ENCODE measurements around the gene TOPBP1. TPM values are rescaled to one million over a fixed set of nuclear protein-coding genes. Genes with fewer than 3 reads are reported as not detected.

The TOPBP1 gene
- total and polyA plus RNA-seq, 8 donors: 5.5 to 78.1 (median 43.0) TPM

DNA sequence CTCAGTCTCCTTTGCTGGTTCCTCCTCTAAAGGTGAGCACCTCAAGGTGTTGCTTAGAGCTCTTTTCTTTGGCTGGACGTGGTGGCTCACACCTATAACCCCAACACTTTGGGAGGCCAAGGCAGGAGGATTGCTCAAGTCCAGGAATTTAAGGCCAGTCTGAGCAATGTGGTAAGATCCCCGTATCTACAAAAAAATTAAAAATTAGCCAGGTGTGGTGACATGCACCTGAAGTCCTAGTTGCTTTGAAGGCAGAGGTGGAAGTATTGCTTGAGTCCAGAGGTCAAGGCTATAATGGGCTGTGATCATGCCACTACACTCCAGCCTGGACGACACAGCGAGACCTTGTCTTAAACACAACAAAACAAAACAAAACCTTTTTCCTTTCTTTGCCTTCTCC lies 28.3 kb downstream of the TOPBP1 start:
- Histone ChIP-seq H3K36me3 (peaks cover 26 to 90% (median 87%) of the 10 kb centered on the region in 4 donors), H3K4me3 (no peak overlapping the region), H3K4me1 (no peaks in the 10 kb centered on the region), H3K27me3 (no peaks in the 10 kb centered on the region), H3K9me3 (no peaks in the 10 kb centered on the region), H3K27ac (no peak overlapping the region)
- intact Hi-C loops (cut with DNase I; ENCODE audit: low total_unique reads): no loop called here
- WGBS, 5 donors: 94 to 99% (median 96%) methylated on average over 4 of the region's 4 CpGs
- no peak for DNase-seq
- TF ChIP-seq EP300 (IDR thresholded peaks at IDR 0.05): no peak
- TF ChIP-seq POLR2A (IDR thresholded peaks at IDR 0.05): no peak
- TF ChIP-seq POLR2AphosphoS5 (IDR thresholded peaks at IDR 0.05): no peak
- TF ChIP-seq, protein P1, sequence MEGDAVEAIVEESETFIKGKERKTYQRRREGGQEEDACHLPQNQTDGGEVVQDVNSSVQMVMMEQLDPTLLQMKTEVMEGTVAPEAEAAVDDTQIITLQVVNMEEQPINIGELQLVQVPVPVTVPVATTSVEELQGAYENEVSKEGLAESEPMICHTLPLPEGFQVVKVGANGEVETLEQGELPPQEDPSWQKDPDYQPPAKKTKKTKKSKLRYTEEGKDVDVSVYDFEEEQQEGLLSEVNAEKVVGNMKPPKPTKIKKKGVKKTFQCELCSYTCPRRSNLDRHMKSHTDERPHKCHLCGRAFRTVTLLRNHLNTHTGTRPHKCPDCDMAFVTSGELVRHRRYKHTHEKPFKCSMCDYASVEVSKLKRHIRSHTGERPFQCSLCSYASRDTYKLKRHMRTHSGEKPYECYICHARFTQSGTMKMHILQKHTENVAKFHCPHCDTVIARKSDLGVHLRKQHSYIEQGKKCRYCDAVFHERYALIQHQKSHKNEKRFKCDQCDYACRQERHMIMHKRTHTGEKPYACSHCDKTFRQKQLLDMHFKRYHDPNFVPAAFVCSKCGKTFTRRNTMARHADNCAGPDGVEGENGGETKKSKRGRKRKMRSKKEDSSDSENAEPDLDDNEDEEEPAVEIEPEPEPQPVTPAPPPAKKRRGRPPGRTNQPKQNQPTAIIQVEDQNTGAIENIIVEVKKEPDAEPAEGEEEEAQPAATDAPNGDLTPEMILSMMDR (IDR thresholded peaks at IDR 0.05): no peak

DNA sequence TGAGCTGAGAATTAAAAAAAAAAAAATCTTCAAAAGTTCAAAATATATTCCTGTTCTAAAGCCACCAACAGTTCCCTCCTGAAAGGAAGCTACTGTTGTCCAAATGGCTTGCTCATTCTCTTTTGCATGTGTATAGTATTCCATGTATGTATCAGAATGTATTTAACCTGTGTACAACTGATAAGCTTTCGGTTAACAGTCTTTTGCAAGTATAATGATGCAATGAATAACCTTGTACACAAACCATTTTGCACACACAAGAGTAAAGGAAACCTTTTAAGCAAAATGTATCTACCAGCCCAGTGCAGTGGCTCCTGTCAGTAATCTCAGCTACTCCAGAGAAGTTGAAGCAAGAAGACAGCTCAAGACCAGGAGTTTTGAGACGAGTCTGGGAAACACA lies 32.6 kb downstream of the TOPBP1 start:
- Histone ChIP-seq H3K9me3 (no peaks in the 10 kb centered on the region), H3K36me3 (peaks cover 27 to 92% (median 90%) of the 10 kb centered on the region in 4 donors), H3K27ac (no peak overlapping the region), H3K4me3 (no peak overlapping the region), H3K27me3 (no peaks in the 10 kb centered on the region), H3K4me1 (no peaks in the 10 kb centered on the region)
- 55 to 84% (median 72%) methylated on average over 2 of the region's 2 CpGs for WGBS, 5 donors
- no peak for DNase-seq
- intact Hi-C loops (cut with DNase I; ENCODE audit: low total_unique reads): no loop called here
- TF ChIP-seq POLR2A (IDR thresholded peaks at IDR 0.05) (no peak), POLR2AphosphoS5 (IDR thresholded peaks at IDR 0.05) (no peak), EP300 (IDR thresholded peaks at IDR 0.05) (no peak)
- TF ChIP-seq, protein P1 (IDR thresholded peaks at IDR 0.05): no peak

DNA sequence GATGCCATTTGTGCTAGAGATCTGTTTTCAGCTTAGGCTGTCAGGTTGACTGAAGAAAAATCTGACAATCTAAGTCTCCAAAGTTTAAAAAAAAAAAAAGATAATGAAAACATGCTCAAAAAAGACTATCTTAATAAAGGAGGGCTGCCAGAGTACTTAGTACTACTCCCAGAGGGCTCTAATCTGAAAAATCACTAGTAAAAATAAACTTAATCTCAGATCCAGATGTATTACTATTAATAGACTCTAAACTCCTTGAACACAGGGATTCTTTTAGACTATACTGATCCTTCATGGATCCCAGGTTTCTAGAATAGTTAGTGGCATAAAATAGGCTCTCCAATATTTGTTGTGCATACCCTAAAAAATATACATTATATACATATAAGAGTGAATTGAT lies 34.0 kb downstream of the TOPBP1 start:
- Histone ChIP-seq H3K27me3 (no peaks in the 10 kb centered on the region), H3K27ac (no peak overlapping the region), H3K9me3 (no peaks in the 10 kb centered on the region), H3K4me3 (no peak overlapping the region), H3K36me3 (peaks cover 33 to 93% (median 89%) of the 10 kb centered on the region in 4 donors), H3K4me1 (no peaks in the 10 kb centered on the region)
- TF ChIP-seq POLR2A (IDR thresholded peaks at IDR 0.05): no peak
- TF ChIP-seq, protein P1 (IDR thresholded peaks at IDR 0.05): no peak
- no peak for TF ChIP-seq EP300 (IDR thresholded peaks at IDR 0.05)
- no peak for DNase-seq
- intact Hi-C loops (cut with DNase I; ENCODE audit: low total_unique reads): no loop called here

DNA sequence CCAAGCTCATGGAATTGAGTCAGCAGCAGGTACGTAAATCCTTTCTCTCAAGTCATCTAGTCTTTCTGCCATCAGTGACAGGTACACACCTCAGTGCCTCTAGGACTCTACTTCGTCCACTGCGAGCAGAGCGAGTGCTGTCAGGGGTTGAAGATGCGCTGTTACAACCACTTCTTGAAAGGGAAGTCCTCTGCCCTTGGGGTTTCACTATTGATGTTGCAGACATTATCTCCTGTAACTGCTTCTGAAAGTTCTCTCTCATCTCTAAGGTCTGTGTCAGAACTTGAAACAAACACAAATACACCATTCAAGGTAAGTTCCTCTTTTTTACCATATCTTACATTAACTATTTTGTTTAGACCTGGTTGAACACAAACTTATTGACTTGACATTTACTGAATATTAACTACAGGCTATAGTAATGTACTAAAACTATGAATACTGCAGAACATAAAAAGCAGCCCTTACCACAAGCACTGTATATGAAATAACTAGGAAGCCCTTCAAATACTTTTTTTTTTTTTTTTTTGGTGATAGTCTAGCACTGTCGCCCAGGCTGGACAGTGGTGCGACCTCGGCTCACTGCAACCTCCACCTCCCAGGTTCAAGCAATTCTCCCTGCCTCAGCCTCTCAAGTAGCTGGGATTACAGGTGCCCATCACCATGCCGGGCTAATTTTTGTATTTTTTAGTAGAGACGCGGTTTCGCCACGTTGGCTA lies 41.5 kb downstream of the TOPBP1 start:
- intact Hi-C loops (cut with DNase I; ENCODE audit: low total_unique reads): no loop called here
- Histone ChIP-seq H3K9me3 (no peaks in the 10 kb centered on the region), H3K4me3 (no peak overlapping the region), H3K27ac (no peak overlapping the region), H3K4me1 (no peaks in the 10 kb centered on the region), H3K27me3 (no peaks in the 10 kb centered on the region), H3K36me3 (peaks cover 41 to 100% (median 95%) of the 10 kb centered on the region in 4 donors)
- DNase-seq: no peak
- TF ChIP-seq EP300 (IDR thresholded peaks at IDR 0.05): no peak
- TF ChIP-seq POLR2A (IDR thresholded peaks at IDR 0.05): no peak
- TF ChIP-seq POLR2AphosphoS5 (IDR thresholded peaks at IDR 0.05): no peak
- TF ChIP-seq, protein P1 (IDR thresholded peaks at IDR 0.05): no peak
- WGBS, 5 donors: 91 to 96% (median 96%) methylated on average over 13 of the region's 13 CpGs
